ENCODE measurements around the gene PWP1.
"Not testable (repeated sequence)": the region's sequence is repeated elsewhere in the genome, so short reads cannot be mapped to it uniquely, and the experiment has no call there.

Gene PWP1

DNA sequence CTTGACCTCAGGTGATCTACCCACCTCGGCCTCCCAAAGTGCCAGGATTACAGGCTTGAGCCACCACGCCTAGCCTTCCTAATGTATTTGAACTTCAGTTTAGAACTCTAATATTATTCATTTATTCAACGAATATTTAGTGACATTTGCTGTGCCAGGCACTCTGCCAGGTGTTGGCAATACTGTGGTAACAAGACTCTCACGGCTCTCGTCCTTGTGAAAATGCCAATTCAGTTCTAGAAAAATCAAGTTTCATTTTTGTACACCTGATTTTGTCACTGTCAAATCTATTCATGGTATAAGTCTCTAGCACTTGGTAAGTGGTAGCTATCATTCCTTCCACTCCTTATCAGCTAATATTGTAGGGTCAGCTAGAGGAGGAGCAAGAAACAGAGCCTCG lies 6.3 kb upstream of the PWP1 start:
- Histone ChIP-seq H3K27ac (no peak overlapping the region), H3K27me3 (peaks cover 31% of the 10 kb centered on the region), H3K4me3 (ENCODE audit: low read depth in 1 of 2, low read length in 1 of 2) (no peak overlapping the region), H3K4me1 (ENCODE audit: control insufficient read depth in 1 of 2, insufficient read depth in 1 of 2, low read depth in 1 of 2, low read length in 1 of 2) (no peaks in the 10 kb centered on the region), H3K36me3 (no peaks in the 10 kb centered on the region), H3K9me3 (no peaks in the 10 kb centered on the region)
- TF ChIP-seq, protein P1, sequence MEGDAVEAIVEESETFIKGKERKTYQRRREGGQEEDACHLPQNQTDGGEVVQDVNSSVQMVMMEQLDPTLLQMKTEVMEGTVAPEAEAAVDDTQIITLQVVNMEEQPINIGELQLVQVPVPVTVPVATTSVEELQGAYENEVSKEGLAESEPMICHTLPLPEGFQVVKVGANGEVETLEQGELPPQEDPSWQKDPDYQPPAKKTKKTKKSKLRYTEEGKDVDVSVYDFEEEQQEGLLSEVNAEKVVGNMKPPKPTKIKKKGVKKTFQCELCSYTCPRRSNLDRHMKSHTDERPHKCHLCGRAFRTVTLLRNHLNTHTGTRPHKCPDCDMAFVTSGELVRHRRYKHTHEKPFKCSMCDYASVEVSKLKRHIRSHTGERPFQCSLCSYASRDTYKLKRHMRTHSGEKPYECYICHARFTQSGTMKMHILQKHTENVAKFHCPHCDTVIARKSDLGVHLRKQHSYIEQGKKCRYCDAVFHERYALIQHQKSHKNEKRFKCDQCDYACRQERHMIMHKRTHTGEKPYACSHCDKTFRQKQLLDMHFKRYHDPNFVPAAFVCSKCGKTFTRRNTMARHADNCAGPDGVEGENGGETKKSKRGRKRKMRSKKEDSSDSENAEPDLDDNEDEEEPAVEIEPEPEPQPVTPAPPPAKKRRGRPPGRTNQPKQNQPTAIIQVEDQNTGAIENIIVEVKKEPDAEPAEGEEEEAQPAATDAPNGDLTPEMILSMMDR (IDR thresholded peaks at IDR 0.05), result no peak

- Histone ChIP-seq H3K27me3 (peaks cover 31% of the 10 kb centered on the region), H3K9me3 (no peaks in the 10 kb centered on the region), H3K4me1 (ENCODE audit: control insufficient read depth in 1 of 2, insufficient read depth in 1 of 2, low read depth in 1 of 2, low read length in 1 of 2) (peaks cover 15 to 16% of the 10 kb centered on the region in 2 experiments), H3K27ac (no peak overlapping the region), H3K36me3 (no peaks in the 10 kb centered on the region), H3K4me3 (ENCODE audit: low read depth in 1 of 2, low read length in 1 of 2) (no peak overlapping the region)
- TF ChIP-seq, protein P1 (IDR thresholded peaks at IDR 0.05), result no peak
Observed at GRCh38 chr12:107681455-107681835, 4.2 kb upstream of the PWP1 start.

- H3K27ac ChIP-seq, result no peak overlapping the region
- no peaks in the 10 kb centered on the region for H3K9me3 ChIP-seq
- no peak overlapping the region for H3K4me3 ChIP-seq (ENCODE audit: low read depth in 1 of 2, low read length in 1 of 2)
- H3K36me3 ChIP-seq, result no peaks in the 10 kb centered on the region
- TF ChIP-seq, protein P1 (IDR thresholded peaks at IDR 0.05), result no peak
- peaks cover 26% of the 10 kb centered on the region for H3K27me3 ChIP-seq
- H3K4me1 ChIP-seq (ENCODE audit: control insufficient read depth in 1 of 2, insufficient read depth in 1 of 2, low read depth in 1 of 2, low read length in 1 of 2), result peaks cover 16 to 17% of the 10 kb centered on the region in 2 experiments
Observed at GRCh38 chr12:107681836-107682820, 3.5 kb upstream of the PWP1 start.

DNA sequence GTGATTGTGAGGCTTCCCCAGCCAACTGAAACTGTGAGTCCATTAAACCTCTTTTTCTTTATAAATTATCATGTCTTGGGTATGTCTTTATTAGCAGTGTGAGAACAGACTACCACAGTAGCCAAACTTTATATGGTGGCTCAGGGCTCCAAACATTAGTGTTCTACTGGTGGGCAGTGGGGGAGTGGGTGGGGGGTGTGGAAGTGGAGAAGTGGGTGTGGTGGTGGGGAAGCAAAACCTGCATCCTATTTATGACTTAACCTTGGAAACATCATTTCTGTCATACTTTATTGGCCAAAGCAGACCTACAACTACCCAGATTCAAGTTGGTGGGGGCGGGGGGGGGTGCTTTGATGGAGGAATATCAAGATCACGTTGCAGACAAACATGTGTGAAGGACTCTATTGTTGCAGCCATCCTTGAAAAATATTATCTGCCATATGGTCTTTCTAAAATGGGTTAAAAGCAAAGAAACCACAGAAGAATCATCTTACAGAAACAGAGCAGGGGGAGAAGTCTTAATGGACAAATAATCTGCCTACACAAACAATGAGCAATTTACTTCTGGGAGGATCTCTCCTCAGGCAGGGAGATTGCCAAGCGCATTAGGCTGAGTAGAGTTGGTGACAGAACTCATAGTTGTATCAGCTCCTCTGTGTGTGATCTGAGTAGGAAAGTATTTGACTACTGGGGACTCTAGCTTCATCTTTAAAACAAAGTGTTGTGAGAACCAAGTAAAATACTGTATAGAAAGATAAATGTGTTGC lies 1.4 kb upstream of the PWP1 start:
- TF ChIP-seq, protein P1 (IDR thresholded peaks at IDR 0.05), result no peak
- H3K27me3 ChIP-seq, result peaks cover 7% of the 10 kb centered on the region
- peaks cover 10% of the 10 kb centered on the region for H3K36me3 ChIP-seq
- H3K27ac ChIP-seq, result no peak overlapping the region
- no peaks in the 10 kb centered on the region for H3K9me3 ChIP-seq
- H3K4me1 ChIP-seq (ENCODE audit: control insufficient read depth in 1 of 2, insufficient read depth in 1 of 2, low read depth in 1 of 2, low read length in 1 of 2), result peaks cover 16 to 17% of the 10 kb centered on the region in 2 experiments
- H3K4me3 ChIP-seq (ENCODE audit: low read depth in 1 of 2, low read length in 1 of 2), result no peak overlapping the region

GRCh38 chr12:107684990-107685359 lies 624 bp upstream of the PWP1 start:
- Histone ChIP-seq H3K36me3 (peaks cover 18% of the 10 kb centered on the region), H3K9me3 (no peaks in the 10 kb centered on the region), H3K4me3 (ENCODE audit: low read depth in 1 of 2, low read length in 1 of 2) (peak overlapping the region; percentile 69 to 82), H3K4me1 (ENCODE audit: control insufficient read depth in 1 of 2, insufficient read depth in 1 of 2, low read depth in 1 of 2, low read length in 1 of 2) (peaks cover 16 to 17% of the 10 kb centered on the region in 2 experiments), H3K27me3 (no peaks in the 10 kb centered on the region), H3K27ac (peak overlapping the region; percentile 71)
- TF ChIP-seq, protein P1 (IDR thresholded peaks at IDR 0.05), result no peak

DNA sequence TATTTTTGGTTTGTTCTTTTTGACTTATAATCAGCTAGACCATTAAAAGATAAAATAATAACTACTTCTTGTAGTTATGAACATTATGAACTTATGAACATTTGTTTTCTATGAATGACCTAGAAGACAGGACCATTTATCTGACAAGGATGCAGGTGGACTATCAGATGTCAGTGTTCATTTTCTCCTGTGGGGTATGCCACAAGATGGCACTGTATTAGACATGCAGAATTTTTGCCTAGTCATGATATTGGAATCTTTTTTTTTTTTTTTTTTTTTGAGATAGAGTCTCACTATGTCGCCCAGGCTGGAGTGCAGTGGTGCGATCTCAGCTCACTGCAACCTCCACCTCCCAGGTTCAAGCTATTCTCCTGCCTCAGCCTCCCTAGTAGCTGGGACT lies 10.2 kb downstream of the PWP1 start:
- peaks cover 80% of the 10 kb centered on the region for H3K36me3 ChIP-seq
- not testable (repeated sequence) for H3K27ac ChIP-seq; H3K4me1 ChIP-seq (ENCODE audit: control insufficient read depth in 1 of 2, insufficient read depth in 1 of 2, low read depth in 1 of 2, low read length in 1 of 2); H3K27me3 ChIP-seq; H3K9me3 ChIP-seq; H3K4me3 ChIP-seq (ENCODE audit: low read depth in 1 of 2, low read length in 1 of 2)
